Osteocyte (in vitro differentiated cells): Measurements from ENCODE around the gene EPAS1. TPM values are rescaled to one million over a fixed set of nuclear protein-coding genes. Genes with fewer than 3 reads are reported as not detected.

Experiments used
- DNase-seq: peaks from one replicate; pipeline ENCODE4 v3.0.0; 2021; ENCODE audit warnings: mixed read lengths; ENCODE audit not compliant: unreplicated experiment; ENCODE audit errors: extremely low spot score
- H3K27ac Mint-ChIP-seq: one replicate; pipeline ENCODE4 v1.8.0; 2021; ENCODE audit warnings: mild to moderate bottlenecking, mixed read lengths; ENCODE audit not compliant: unreplicated experiment
- H3K27me3 Mint-ChIP-seq: one replicate; pipeline ENCODE4 v1.8.0; 2021; ENCODE audit warnings: mixed read lengths; ENCODE audit not compliant: unreplicated experiment
- H3K36me3 Mint-ChIP-seq: one replicate; pipeline ENCODE4 v1.8.0; 2021; ENCODE audit warnings: mixed read lengths; ENCODE audit not compliant: unreplicated experiment
- H3K4me1 Mint-ChIP-seq: one replicate; pipeline ENCODE4 v1.8.0; 2021; ENCODE audit warnings: mixed read lengths; ENCODE audit not compliant: unreplicated experiment
- H3K4me3 Mint-ChIP-seq: one replicate; pipeline ENCODE4 v1.8.0; 2021; ENCODE audit warnings: mild to moderate bottlenecking, moderate library complexity, mixed read lengths; ENCODE audit not compliant: unreplicated experiment
- H3K9me3 Mint-ChIP-seq: one replicate; pipeline ENCODE4 v1.8.0; 2021; ENCODE audit warnings: mixed read lengths; ENCODE audit not compliant: unreplicated experiment
- CTCF ChIP-seq: fragments of 200-600 bp; sonication (generic); IDR thresholded peaks from 2 replicates; pipeline ENCODE4 v1.5.0; 2021; ENCODE audit warnings: antibody characterized with exemption, mild to moderate bottlenecking, moderate library complexity
- total RNA-seq: library from RNA; stranded (reverse); gene quantifications from 2 replicates; pipeline ENCODE4 v1.2.1, GENCODE V29; 2021

Gene EPAS1
- total RNA-seq, 1 donor from 2014 or later: 14.1 TPM

GRCh38 chr2:46296216-46296839 is 879 bp upstream of the EPAS1 start:
- TF ChIP-seq CTCF: no peak
- peaks cover 65% of the 10 kb centered on the region for H3K27me3 Mint-ChIP-seq
- H3K4me3 Mint-ChIP-seq: peak overlapping the region; percentile 58
- H3K4me1 Mint-ChIP-seq: peaks cover 26% of the 10 kb centered on the region
- no peak overlapping the region for H3K27ac Mint-ChIP-seq
- DNase-seq: no peak
- H3K36me3 Mint-ChIP-seq: no peaks in the 10 kb centered on the region
- H3K9me3 Mint-ChIP-seq: no peaks in the 10 kb centered on the region

- Mint-ChIP-seq H3K27me3 (peaks cover 70% of the 10 kb centered on the region), H3K4me1 (peaks cover 26% of the 10 kb centered on the region), H3K36me3 (no peaks in the 10 kb centered on the region)
Observed at GRCh38 chr2:46297546-46298271, 502 bp downstream of the EPAS1 start.

GRCh38 chr2:46298272-46298521 is 990 bp downstream of the EPAS1 start:
- H3K9me3 Mint-ChIP-seq: no peaks in the 10 kb centered on the region
- no peak for TF ChIP-seq CTCF
- DNase-seq: no peak
- peak overlapping the region; percentile 77 for H3K4me3 Mint-ChIP-seq
- H3K27ac Mint-ChIP-seq: no peak overlapping the region
- no peaks in the 10 kb centered on the region for H3K36me3 Mint-ChIP-seq
- H3K4me1 Mint-ChIP-seq: peaks cover 26% of the 10 kb centered on the region
- H3K27me3 Mint-ChIP-seq: peaks cover 71% of the 10 kb centered on the region

More at GRCh38 chr2:46297546-46298271, 502 bp downstream of the EPAS1 start:
- DNase-seq: no peak
- TF ChIP-seq CTCF: no peak
- Mint-ChIP-seq H3K27ac (peak overlapping the region; percentile 23), H3K4me3 (peak overlapping the region; percentile 77), H3K9me3 (no peaks in the 10 kb centered on the region)

- peak; percentile 82 for DNase-seq
- Mint-ChIP-seq H3K27me3 (peaks cover 77% of the 10 kb centered on the region), H3K36me3 (no peaks in the 10 kb centered on the region), H3K4me1 (peaks cover 26% of the 10 kb centered on the region), H3K9me3 (no peaks in the 10 kb centered on the region), H3K27ac (no peak overlapping the region), H3K4me3 (peak overlapping the region; percentile 77)
- peak; percentile 47 for TF ChIP-seq CTCF
Observed at GRCh38 chr2:46298522-46299353, 1.5 kb downstream of the EPAS1 start.
